ENCODE results near the gene HERC4.

DNA sequence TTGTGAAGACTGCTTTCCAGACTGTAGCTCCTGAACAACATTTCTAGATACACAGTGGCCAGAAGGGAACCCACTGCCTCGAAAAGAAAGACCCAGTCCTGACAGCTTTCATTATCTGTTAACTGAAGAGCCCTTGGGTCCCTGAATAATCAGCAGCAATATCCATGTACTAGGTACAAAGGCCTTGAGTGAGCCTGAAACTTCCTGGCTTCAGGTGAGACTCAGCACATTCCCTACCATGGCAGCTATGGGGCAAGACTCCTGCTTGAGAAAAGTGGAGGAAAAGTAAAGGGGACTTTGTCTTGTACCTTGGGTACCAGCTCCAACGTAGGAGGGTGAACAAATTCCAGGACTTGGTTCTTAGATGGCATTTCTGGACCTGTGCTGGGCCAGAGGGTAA is 97.8 kb downstream of the HERC4 start:
- TF ChIP-seq, protein P1, sequence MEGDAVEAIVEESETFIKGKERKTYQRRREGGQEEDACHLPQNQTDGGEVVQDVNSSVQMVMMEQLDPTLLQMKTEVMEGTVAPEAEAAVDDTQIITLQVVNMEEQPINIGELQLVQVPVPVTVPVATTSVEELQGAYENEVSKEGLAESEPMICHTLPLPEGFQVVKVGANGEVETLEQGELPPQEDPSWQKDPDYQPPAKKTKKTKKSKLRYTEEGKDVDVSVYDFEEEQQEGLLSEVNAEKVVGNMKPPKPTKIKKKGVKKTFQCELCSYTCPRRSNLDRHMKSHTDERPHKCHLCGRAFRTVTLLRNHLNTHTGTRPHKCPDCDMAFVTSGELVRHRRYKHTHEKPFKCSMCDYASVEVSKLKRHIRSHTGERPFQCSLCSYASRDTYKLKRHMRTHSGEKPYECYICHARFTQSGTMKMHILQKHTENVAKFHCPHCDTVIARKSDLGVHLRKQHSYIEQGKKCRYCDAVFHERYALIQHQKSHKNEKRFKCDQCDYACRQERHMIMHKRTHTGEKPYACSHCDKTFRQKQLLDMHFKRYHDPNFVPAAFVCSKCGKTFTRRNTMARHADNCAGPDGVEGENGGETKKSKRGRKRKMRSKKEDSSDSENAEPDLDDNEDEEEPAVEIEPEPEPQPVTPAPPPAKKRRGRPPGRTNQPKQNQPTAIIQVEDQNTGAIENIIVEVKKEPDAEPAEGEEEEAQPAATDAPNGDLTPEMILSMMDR (IDR thresholded peaks at IDR 0.05): no peak
- TF ChIP-seq POLR2AphosphoS5 (IDR thresholded peaks at IDR 0.05) (no peak), POLR2A (IDR thresholded peaks at IDR 0.05) (no peak)

Measured in breast epithelium (tissue), 3 donors.